ENCODE data around the gene METAP1D. TPM values are rescaled to one million over a fixed set of nuclear protein-coding genes. Genes with fewer than 3 reads are reported as not detected.

The METAP1D gene
- total RNA-seq, 1 experiment from 2014 or later: 5.2 TPM

- H3K36me3 Mint-ChIP-seq (ENCODE audit: insufficient read depth in 1 of 3, low read depth in 3 of 3): no peaks in the 10 kb centered on the region
- H3K14ac ChIP-seq (ENCODE audit: insufficient read depth, low read length): no peak overlapping the region
- peaks cover 22% of the 10 kb centered on the region for H3K27me3 Mint-ChIP-seq (ENCODE audit: low read depth)
- no peak overlapping the region for H2BK12ac ChIP-seq (ENCODE audit: insufficient read length, low read depth, low read length)
- no peaks in the 10 kb centered on the region for H3K9me3 ChIP-seq (ENCODE audit: control insufficient read depth, low read depth, low read length)
- H3K4me1 Mint-ChIP-seq: peaks cover 16% of the 10 kb centered on the region in 2 experiments
- no peaks in the 10 kb centered on the region for H3K4me1 ChIP-seq (ENCODE audit: insufficient read depth, low read length)
- no peak overlapping the region for H2BK15ac ChIP-seq (ENCODE audit: low read depth, low read length)
- H3K27me3 ChIP-seq (ENCODE audit: insufficient read depth, low read length): no peaks in the 10 kb centered on the region
- no peak overlapping the region for H3K18ac ChIP-seq (ENCODE audit: insufficient read length, low read depth, low read length)
- H2BK20ac ChIP-seq (ENCODE audit: low read depth, low read length, poor library complexity, severe bottlenecking): no peak overlapping the region
- no peaks in the 10 kb centered on the region for H4K20me1 ChIP-seq (ENCODE audit: control insufficient read depth, insufficient read depth, insufficient read length)
- no peak for TF ChIP-seq CTCF (conservative IDR thresholded peaks at IDR 0.05)
- no peaks in the 10 kb centered on the region for H3K79me2 ChIP-seq (ENCODE audit: insufficient read depth, low read length)
- H2BK5ac ChIP-seq (ENCODE audit: insufficient read length, low read length): no peak overlapping the region
- H3K23me2 ChIP-seq (ENCODE audit: insufficient read length, low read depth, low read length, poor library complexity, severe bottlenecking): no peaks in the 10 kb centered on the region
- H4K91ac ChIP-seq (ENCODE audit: insufficient read length, low read depth, low read length): no peak overlapping the region
- no peak overlapping the region for H3T11ph ChIP-seq (ENCODE audit: low read length)
- no peak overlapping the region for H3K23ac ChIP-seq (ENCODE audit: insufficient read length, low read depth, low read length)
- WGBS (ENCODE audit: extremely low coverage, insufficient read length, low lambda C conversion rate): no CpG with 5 or more reads among the region's 4 CpGs
- H3K4ac ChIP-seq (ENCODE audit: low read depth, low read length): no peak overlapping the region
- no peak overlapping the region for H2AFZ ChIP-seq (ENCODE audit: low read length)
- H3K56ac ChIP-seq (ENCODE audit: insufficient read length, low read depth, low read length): no peak overlapping the region
- H3K9me3 Mint-ChIP-seq: no peaks in the 10 kb centered on the region
- no peak overlapping the region for H3K27ac Mint-ChIP-seq
- H3K4me2 ChIP-seq (ENCODE audit: insufficient read depth, insufficient read length, low read length): peak overlapping the region; percentile 72
- no peak overlapping the region for H2BK120ac ChIP-seq (ENCODE audit: low read depth, low read length, poor library complexity, severe bottlenecking)
- H4K8ac ChIP-seq (replicated peaks; ENCODE audit: insufficient read length, low read depth, low read length): no peak overlapping the region
- H3K9ac ChIP-seq (ENCODE audit: extremely low read depth, insufficient read length, low read length): peak overlapping the region; percentile 28
- no peak for DNase-seq
- peak overlapping the region; percentile 83 for H3K4me3 Mint-ChIP-seq
- no peak overlapping the region for H2AK5ac ChIP-seq (ENCODE audit: insufficient read length, low read length)
- no peak overlapping the region for H3K27ac ChIP-seq (ENCODE audit: insufficient read length, low read depth, low read length)
- no peak overlapping the region for H4K5ac ChIP-seq (ENCODE audit: insufficient read length, low read depth, low read length)
- H3K79me1 ChIP-seq (ENCODE audit: insufficient read depth, low read depth, low read length, poor library complexity, severe bottlenecking): no peaks in the 10 kb centered on the region
These were observed 592 bp upstream of the METAP1D start for GRCh38 chr2:171999161-171999560.
